AG09309 (cell line): ENCODE results near the gene GAPDH.

Source experiments
- DNase-seq: peaks from one replicate; pipeline ENCODE4 v3.0.0-alpha.2; 2010; ENCODE audit warnings: low read depth
- H3K4me3 ChIP-seq: 2 replicates; pipeline ENCODE4 v1.5.1; 2011; ENCODE audit warnings: mild to moderate bottlenecking, low read depth, low read length, moderate library complexity; ENCODE audit not compliant: control insufficient read depth
- TF ChIP-seq, protein P1 (sequence below): IDR thresholded peaks from 2 replicates; pipeline ENCODE4 v1.5.1; 2011; ENCODE audit warnings: mild to moderate bottlenecking, low read depth, low read length, inconsistent platforms; ENCODE audit not compliant: insufficient read depth, control insufficient read depth; ENCODE audit errors: missing control alignments

The GAPDH gene

GRCh38 chr12:6546016-6546415 lies 11.7 kb downstream of the GAPDH start:
- no peak overlapping the region for H3K4me3 ChIP-seq
- no peak for DNase-seq
- TF ChIP-seq, protein P1, sequence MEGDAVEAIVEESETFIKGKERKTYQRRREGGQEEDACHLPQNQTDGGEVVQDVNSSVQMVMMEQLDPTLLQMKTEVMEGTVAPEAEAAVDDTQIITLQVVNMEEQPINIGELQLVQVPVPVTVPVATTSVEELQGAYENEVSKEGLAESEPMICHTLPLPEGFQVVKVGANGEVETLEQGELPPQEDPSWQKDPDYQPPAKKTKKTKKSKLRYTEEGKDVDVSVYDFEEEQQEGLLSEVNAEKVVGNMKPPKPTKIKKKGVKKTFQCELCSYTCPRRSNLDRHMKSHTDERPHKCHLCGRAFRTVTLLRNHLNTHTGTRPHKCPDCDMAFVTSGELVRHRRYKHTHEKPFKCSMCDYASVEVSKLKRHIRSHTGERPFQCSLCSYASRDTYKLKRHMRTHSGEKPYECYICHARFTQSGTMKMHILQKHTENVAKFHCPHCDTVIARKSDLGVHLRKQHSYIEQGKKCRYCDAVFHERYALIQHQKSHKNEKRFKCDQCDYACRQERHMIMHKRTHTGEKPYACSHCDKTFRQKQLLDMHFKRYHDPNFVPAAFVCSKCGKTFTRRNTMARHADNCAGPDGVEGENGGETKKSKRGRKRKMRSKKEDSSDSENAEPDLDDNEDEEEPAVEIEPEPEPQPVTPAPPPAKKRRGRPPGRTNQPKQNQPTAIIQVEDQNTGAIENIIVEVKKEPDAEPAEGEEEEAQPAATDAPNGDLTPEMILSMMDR, result no peak

DNA sequence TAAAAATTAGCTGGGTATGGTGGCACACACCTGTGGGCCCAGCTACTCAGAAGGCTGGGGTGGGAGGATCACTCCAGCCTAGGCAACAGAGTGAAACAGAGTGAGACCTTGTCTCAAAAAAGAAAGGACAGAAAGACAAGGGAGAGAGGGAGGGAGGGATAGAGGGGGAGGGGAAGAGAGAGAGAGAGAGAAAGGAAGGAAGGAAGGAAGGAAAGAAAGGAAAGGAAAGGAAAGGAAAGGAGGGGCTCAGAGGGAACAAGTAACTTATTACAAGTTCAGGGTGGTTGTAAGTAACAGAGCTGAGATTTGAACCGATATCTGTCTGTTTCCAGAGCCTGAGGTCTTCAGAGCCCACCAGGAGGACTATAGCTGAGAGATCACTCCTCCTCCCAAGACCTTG lies 13.2 kb downstream of the GAPDH start:
- peak overlapping the region; percentile 38 for H3K4me3 ChIP-seq
- TF ChIP-seq, protein P1, result no peak
- no peak for DNase-seq

- peak overlapping the region; percentile 38 for H3K4me3 ChIP-seq
- DNase-seq, result no peak
- TF ChIP-seq, protein P1, result no peak
Measured at GRCh38 chr12:6547987-6548386, 13.7 kb downstream of the GAPDH start.

- peak overlapping the region; percentile 29 for H3K4me3 ChIP-seq
- DNase-seq, result no peak
- TF ChIP-seq, protein P1, result no peak
Measured at GRCh38 chr12:6548556-6548955, 14.2 kb downstream of the GAPDH start.

DNA sequence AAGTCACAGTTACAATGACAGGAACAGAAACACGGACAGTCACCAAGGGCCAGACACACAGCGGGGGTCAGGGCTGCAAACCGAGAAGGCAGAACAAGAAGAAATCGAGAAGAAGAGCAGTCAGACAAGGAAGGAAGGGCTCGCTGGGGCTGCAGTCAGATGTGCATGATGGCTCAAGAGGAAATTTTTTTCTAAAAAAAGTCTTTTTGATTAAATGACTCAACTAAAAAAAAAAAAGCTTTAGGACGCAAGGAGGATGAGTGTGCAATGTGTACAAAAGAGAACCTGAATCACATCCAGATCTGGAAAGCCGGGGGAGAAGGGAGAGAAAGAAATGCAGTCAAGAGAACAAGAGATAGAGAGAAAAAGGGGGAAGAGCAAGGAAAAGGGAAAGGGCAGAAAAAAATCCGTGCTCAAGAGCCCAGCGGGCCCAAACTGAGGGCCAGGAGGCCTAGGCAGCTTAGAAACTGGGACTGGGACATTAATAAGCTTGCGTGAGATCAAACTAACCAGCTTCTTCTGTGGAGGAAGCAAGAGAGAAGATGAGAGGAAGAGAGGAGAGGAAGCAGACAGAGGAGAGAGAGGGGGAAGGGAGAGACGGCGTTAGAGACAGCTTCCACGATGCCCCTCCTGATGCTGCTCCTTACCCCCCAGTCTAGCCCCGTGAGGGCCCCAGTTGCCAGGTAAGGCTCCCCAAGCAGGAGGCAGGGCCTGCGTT lies 14.8 kb downstream of the GAPDH start:
- TF ChIP-seq, protein P1, result no peak
- H3K4me3 ChIP-seq, result peak overlapping the region; percentile 29
- peak; percentile 59 for DNase-seq

DNA sequence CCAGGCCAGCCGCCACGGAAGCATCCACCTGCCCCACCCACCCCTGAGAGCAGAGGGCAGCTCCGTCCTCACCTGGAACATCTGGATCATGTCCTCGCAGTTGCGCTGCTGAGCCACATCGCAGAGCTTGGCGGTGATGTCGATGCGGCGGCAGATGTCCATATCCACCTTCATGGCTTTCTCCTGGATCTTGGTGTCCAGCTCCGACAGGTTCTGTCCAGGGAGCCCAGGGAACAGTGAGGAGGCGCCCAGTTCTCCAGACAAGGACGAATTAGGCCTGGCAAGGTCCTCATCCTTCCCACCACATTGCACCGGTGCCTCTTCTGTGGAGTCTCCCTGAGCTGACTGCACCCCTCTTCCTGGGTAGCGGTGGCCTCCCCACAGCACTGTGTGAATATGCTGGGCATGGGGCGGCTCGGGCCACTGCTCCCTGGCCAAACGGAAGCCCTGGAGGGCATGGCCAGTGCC lies 15.4 kb downstream of the GAPDH start:
- H3K4me3 ChIP-seq, result no peak overlapping the region
- TF ChIP-seq, protein P1, result no peak
- DNase-seq, result no peak
